ENCODE measurements around the gene AWAT2.

AWAT2 gene, protein sequence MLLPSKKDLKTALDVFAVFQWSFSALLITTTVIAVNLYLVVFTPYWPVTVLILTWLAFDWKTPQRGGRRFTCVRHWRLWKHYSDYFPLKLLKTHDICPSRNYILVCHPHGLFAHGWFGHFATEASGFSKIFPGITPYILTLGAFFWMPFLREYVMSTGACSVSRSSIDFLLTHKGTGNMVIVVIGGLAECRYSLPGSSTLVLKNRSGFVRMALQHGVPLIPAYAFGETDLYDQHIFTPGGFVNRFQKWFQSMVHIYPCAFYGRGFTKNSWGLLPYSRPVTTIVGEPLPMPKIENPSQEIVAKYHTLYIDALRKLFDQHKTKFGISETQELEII

GRCh38 chrX:70049925-70050324, at the start of gene AWAT2:
TSS of gene AWAT2 (minus strand) at chrX:70049938. CDS start at chrX:70049932, 6 bp downstream.
- DNase-seq (ENCODE audit: low spot score): no peak

GRCh38 chrX:70096052-70096451, 46.3 kb upstream of the AWAT2 start:
- no peak for DNase-seq (ENCODE audit: low spot score)

- no peak for DNase-seq (ENCODE audit: low spot score)
Measured at GRCh38 chrX:70092247-70092646, 42.5 kb upstream of the AWAT2 start.

DNA sequence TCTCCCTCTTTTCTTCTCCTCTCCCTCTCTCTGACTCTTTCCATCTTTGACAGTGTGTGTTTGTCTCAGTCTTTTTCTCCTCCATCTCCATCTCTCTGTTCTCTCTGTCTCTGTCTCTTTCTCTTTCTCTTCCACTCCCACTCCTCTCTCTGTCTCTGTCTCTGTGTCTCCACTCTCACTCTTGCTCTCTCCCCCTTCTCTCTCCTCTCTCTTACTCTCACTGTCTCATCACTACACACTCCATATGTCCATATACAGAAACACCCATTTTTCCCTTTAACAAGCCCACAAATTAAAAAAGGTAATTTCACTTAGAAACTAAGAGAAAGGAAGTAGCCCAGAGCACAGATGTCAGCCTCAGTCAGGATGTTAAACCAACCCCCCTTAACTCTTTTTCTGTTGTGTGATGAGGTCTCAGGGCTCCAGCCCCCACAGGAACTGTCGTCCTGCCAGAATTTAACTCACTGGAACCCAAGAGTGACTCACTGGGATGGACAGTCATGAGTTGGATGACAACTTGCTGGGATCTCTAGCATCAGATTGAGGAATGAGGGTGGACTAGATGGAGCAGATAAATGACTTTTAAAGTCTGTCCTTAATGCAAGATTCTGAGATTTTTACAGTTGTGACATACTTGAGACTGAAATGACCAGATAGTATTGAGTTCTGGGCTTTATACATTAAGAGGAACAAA, 40.0 kb upstream of the AWAT2 start:
- DNase-seq (ENCODE audit: low spot score): no peak

DNA sequence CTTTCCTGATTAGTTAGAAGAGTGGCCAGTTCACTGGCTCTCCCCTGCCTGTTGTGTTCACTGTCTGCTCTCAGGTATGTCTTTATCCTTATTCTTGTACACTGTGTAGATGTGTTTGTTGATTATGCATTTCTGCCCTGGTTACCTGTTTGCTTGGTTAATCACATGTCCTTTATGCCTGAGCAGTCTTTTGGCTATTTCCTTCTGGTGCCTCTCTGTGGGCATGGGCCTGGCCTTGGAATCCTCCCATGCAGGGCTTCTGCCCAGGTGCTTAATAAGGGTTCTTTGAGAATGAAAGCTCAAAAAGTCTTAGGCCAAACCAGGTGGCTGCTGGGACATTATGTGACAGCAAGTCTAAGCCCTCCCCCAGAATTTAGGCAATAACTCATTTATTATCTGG, 39.0 kb upstream of the AWAT2 start:
- DNase-seq (ENCODE audit: low spot score): no peak

- DNase-seq (ENCODE audit: low spot score): peak; percentile 7
Measured at GRCh38 chrX:70087857-70088630, 38.3 kb upstream of the AWAT2 start.

- DNase-seq (ENCODE audit: low spot score): no peak
Measured at GRCh38 chrX:70084592-70085240, 35.0 kb upstream of the AWAT2 start.

DNA sequence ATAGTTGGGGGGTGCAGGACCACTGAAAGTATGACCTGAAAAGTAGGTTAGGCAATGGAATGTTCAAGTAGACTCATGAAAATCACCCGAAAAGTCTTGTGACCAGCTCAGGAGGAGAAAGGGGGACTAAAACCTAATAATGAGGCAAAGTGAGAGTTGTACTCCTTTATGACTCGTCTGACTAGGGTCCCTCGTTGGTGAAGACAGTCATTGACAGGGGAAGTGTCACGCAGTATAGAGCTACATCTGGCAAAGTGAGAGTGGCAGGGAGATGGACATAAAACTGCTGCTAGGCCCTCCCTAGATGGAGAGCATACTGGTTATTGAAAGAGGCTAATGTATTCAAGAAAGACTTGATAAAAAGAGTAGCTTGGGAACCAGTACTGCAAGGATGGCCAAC, 33.0 kb upstream of the AWAT2 start:
- DNase-seq (ENCODE audit: low spot score): no peak

DNA sequence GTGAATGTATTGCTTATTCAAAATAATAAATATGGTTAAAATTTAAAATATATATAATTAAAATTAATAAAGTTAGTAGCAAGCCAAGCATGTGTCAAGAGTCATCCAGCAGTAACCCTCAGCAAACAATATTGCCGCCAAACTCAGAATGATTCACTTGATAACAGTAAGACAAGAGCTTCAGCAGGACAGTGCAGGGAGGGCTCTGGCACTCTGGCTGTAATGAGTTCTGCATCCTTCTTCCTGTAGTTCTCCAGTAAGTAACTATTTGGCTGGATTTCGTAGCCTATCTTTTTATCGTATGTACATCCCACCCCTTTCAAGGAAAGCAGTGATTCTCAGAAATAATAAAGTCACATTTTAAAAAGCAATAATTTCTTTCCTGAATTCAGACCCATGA, 30.1 kb upstream of the AWAT2 start:
- DNase-seq (ENCODE audit: low spot score): no peak

DNA sequence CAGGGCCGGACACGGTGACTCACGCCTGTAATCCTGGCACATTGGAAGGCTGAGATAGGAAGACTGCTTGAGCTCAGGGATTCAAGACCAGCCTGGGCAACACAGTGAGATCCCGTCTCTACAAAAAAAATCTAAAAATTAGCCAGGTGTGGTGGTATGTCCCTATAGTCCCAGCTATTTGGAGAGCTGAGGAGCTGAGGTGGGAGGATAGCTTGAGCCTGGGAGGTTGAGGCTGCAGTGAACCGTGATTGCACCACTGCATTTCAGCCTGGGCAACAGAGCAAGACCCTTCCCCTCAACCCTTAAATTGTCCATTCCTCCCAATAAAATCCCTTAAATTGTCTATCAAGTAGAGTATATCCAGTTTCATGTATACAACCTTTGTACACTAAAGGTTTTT, 29.6 kb upstream of the AWAT2 start:
- DNase-seq (ENCODE audit: low spot score): no peak

DNA sequence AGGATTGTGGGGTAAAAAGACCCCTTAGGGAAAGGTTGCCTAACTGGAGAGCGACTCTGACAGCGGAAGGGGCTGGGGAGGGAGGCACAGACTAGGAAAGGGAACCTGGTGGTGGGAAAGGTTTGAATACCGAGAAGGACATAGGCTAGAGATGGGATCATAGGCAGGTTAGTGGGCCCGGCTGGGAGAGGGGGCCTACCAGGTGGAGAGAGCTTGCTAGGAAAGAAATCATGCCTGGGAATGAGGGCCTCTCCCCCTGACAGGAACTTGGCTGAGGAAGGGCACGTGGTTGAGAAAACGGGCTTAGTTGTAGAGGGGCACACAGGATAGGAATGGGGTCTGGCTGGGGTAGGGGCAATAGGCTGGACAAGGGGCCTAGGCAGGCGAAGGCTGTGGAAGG, 16.9 kb upstream of the AWAT2 start:
- DNase-seq (ENCODE audit: low spot score): no peak

DNA sequence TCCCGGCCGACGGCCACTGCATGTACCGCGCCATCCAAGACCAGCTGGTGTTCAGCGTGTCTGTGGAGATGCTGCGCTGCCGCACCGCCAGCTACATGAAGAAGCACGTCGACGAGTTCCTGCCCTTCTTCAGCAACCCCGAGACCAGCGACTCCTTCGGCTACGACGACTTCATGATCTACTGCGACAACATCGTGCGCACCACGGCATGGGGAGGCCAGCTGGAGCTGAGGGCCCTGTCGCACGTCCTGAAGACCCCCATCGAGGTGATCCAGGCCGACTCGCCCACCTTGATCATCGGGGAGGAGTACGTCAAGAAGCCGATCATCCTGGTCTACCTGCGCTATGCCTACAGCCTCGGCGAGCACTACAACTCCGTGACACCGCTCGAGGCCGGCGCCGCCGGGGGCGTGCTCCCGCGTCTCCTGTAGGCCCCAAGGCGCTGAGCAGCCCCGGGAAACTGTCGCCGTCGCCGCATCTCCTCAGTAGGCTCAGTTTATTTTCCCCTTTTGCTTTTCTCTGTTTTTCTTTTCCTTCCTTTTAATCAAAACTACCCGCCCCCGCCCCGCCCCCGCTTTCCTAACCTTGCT, 13.3 kb upstream of the AWAT2 start:
- no peak for DNase-seq (ENCODE audit: low spot score)

DNA sequence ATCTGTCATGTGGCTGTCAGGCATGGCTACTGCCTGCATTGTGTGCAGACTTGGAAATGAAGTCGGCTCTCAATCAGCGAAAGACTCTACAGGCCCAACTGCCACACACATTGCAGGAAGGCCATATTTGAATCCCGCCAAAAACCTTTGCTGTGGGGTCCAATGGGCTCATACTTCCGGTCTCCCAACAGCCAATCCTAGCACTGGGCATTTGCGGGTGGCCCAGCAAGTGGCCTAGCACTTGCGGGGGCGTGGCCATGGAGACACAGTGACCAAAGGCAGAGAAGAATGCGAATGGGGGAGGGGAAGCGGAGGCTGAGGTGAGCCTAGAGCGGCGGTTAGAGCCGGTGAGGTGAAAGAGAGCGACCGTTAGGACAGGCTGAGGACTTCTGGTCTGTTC, 12.3 kb upstream of the AWAT2 start, which contains the start of gene OTUD6A:
OTUD6A (plus strand) TSS at position 382 of the 400 bp plus-strand sequence. CDS start 68 bp downstream, outside the sequence.
- DNase-seq (ENCODE audit: low spot score): no peak

DNA sequence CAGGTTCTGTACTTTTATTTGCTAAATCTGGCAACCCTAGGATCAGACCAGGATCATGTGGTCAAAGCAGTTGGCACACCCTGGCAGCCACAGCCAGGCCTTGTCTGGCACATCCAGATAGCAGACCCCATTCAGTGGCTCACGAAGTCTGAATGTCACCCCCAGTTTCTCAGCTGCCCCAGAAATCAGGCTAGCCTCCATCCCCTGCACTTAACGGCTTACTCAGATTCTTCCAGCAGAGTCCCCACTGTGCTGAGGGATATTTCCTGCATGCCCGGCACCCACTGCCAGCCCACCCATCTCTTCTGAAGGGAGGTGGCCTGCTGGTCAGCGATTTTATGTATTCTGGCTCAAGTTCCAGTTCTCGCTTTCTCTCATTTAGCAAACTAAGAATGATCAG, 4.7 kb upstream of the AWAT2 start:
- no peak for DNase-seq (ENCODE audit: low spot score)

- no peak for DNase-seq (ENCODE audit: low spot score)
Measured at GRCh38 chrX:70052895-70053615, 3.3 kb upstream of the AWAT2 start.

DNA sequence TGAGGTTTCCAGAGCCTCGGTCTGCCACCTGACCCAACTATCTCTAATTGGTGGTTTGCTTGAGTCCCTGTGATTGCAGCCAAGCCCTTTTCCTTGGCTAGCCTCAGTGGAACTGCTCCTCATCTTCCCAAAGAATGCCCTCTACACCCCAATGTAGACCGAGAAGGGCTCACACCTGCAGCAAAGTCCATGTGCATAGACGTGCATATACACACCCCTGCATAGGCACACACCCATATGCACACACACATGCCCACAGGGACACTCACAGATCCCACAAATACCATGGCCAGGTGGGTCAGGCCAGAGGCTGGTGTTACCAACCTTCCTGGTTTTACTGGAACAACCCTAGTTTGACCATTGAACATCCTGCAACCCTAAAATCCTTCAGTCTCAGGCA, 332 bp downstream of the AWAT2 start:
- no peak for DNase-seq (ENCODE audit: low spot score)

DNA sequence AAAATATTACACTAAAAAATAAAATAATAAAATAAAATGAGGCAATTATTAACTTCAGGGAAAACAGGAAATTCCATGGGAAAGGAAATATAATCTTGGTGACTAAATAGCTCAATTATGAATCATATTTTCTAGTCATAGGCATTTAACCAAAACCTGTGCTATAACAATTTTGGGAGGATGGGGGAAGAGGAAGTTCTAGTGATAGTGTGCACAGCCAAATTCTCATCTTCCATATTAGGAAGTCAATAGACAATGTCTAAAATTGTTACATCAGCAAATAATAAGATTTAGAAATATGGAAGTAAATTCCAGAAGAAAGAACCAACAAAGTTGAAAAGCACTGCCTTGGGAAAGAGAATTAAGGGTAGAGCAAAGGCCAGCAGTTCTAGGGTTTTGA, 2.8 kb downstream of the AWAT2 start:
- no peak for DNase-seq (ENCODE audit: low spot score)

- DNase-seq (ENCODE audit: low spot score): no peak
Measured at GRCh38 chrX:70044541-70045245, 5.0 kb downstream of the AWAT2 start.

DNA sequence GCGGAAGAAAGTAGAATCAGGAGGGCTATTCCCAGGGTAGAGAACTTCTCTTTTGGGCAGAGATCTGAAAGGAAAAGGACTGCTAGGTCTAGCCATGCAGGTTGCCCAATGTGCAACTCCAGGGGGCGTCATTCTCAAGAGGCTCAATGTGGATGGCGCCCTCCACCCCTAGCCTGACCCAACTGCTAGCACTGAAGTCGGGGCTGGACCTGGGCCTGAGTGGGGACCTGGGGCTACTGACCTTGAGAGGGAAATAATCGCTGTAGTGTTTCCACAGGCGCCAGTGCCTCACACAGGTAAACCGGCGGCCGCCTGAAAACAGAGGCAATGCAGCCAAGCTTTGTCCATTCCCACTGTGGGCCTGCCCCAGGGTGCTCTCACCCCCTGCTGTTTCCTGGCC, 6.1 kb downstream of the AWAT2 start:
- no peak for DNase-seq (ENCODE audit: low spot score)

Data from LoVo (cell line).